Skeletal muscle satellite cell (primary cell): Measurements from ENCODE around the gene NTHL1. TPM values are rescaled to one million over a fixed set of nuclear protein-coding genes. Genes with fewer than 3 reads are reported as not detected.

Experiments
- H3K27me3 ChIP-seq: 2 replicates; pipeline ENCODE4 v1.7.0; 2013; ENCODE audit warnings: low read length; ENCODE audit not compliant: control insufficient read depth, insufficient read depth
- H3K36me3 ChIP-seq: 2 replicates; pipeline ENCODE4 v1.7.0; 2013; ENCODE audit warnings: mild to moderate bottlenecking, control low read depth, low read length; ENCODE audit not compliant: insufficient read depth
- H3K4me1 ChIP-seq: 2 replicates; pipeline ENCODE4 v1.7.0; 2013; ENCODE audit warnings: low read length; ENCODE audit not compliant: control insufficient read depth, insufficient read depth
- H3K4me2 ChIP-seq: 2 replicates; pipeline ENCODE4 v1.7.0; 2013; ENCODE audit warnings: mild to moderate bottlenecking, low read length
- H3K4me3 ChIP-seq: 2 replicates; pipeline ENCODE4 v1.7.0; 2013; ENCODE audit warnings: low read length
- H3K9ac ChIP-seq: 2 replicates; pipeline ENCODE4 v1.7.0; 2013; ENCODE audit warnings: mild to moderate bottlenecking, low read depth, low read length, moderate library complexity
- H3K9me3 ChIP-seq: replicated peaks from 2 replicates; pipeline ENCODE4 v1.7.0; 2013; ENCODE audit warnings: mild to moderate bottlenecking, control low read depth, low read length
- small RNA-seq: library from RNA; depleted of rRNA; stranded (forward); fragments of <200 nt; gene quantifications from one replicate; pipeline ENCODE3, GENCODE V24; 2012

NTHL1 gene

DNA sequence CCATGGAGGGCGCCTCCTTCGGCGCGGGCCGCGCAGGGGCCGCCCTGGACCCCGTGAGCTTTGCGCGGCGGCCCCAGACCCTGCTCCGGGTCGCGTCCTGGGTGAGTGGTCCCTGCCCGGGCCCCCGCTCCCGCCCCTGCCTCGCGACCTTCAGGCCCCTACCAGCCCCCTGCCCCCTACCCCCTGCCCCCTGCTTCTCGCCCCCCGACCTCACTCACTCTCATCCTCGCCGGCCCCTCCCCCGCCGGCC is 57.6 kb downstream of the NTHL1 start:
- Histone ChIP-seq H3K9ac (no peak overlapping the region), H3K4me2 (peak overlapping the region; percentile 56), H3K36me3 (peaks cover 14% of the 10 kb centered on the region), H3K27me3 (peaks cover 28% of the 10 kb centered on the region), H3K4me3 (no peak overlapping the region), H3K4me1 (peaks cover 27% of the 10 kb centered on the region), H3K9me3 (no peaks in the 10 kb centered on the region)

Small RNA genes lying within 50 kb of the gene (small RNA-seq; reads per million reads assigned to genes)
- gene MIR1225: not detected
- gene RN7SL219P: not detected
